HepG2 (cell line): ENCODE data around the gene RREB1. TPM values are rescaled to one million over a fixed set of nuclear protein-coding genes. Genes with fewer than 3 reads are reported as not detected.

Source experiments
- ARNTL ChIP-seq: sonication (generic); formaldehyde crosslinking; IDR thresholded peaks from 2 replicates; pipeline ENCODE4 v1.4.0; 2020; ENCODE audit warnings: mild to moderate bottlenecking, missing genetic modification reagents
- CBX1 ChIP-seq: IDR thresholded peaks from one replicate; pipeline ENCODE4 v1.6.1; 2016; ENCODE audit warnings: antibody characterized with exemption, low read depth
- CCDC6 ChIP-seq: sonication (generic); formaldehyde crosslinking; IDR thresholded peaks from 2 replicates; pipeline ENCODE4 v1.8.1; 2022; ENCODE audit warnings: mild to moderate bottlenecking, missing genetic modification reagents, moderate library complexity
- EP300 ChIP-seq, 3 experiments: sonication (generic) in 1 of 3; formaldehyde crosslinking in 1 of 3; IDR thresholded peaks; 2 replicates each; pipeline versions ENCODE4 v1.5.1 to v1.6.1; 2011 to 2020; ENCODE audit warnings: low read depth in 2 of 3, low read length in 2 of 3, borderline replicate concordance in 1 of 3, improper control_type of control experiment in 1 of 3, mild to moderate bottlenecking in 1 of 3, missing genetic modification reagents in 1 of 3, moderate library complexity in 1 of 3
- KAT8 ChIP-seq: IDR thresholded peaks from 2 replicates; pipeline ENCODE4 v1.6.1; 2016; ENCODE audit warnings: missing genetic modification reagents, missing compliant biosample characterization
- NR3C1 ChIP-seq: sonication (generic); formaldehyde crosslinking; IDR thresholded peaks from 2 replicates; pipeline ENCODE4 v1.4.0; 2020; ENCODE audit warnings: missing genetic modification reagents
- SMYD3 ChIP-seq: sonication (generic); formaldehyde crosslinking; IDR thresholded peaks from 2 replicates; pipeline ENCODE4 v1.8.1; 2023; ENCODE audit warnings: mild to moderate bottlenecking, missing genetic modification reagents
- SOX6 ChIP-seq, 2 experiments: fragments of 450-650 bp in 1 of 2; sonication (generic) in 1 of 2; formaldehyde crosslinking in 1 of 2; IDR thresholded peaks; 2 replicates each; pipeline versions ENCODE4 v1.4.0 to v1.6.1; 2017 to 2020; ENCODE audit warnings: antibody characterized with exemption in 1 of 2, mild to moderate bottlenecking in 1 of 2, missing genetic modification reagents in 1 of 2
- SRF ChIP-seq: IDR thresholded peaks from 2 replicates; pipeline ENCODE4 v1.6.1; 2011; ENCODE audit warnings: mild to moderate bottlenecking, low read depth, low read length, moderate library complexity
- YY1 ChIP-seq: IDR thresholded peaks from 2 replicates; pipeline ENCODE4 v1.6.1; 2011; ENCODE audit warnings: low read length, low read depth, moderate library complexity, mild to moderate bottlenecking; ENCODE audit not compliant: insufficient read depth, insufficient replicate concordance
- ZFP1 ChIP-seq: IDR thresholded peaks from 2 replicates; pipeline ENCODE4 v1.6.1; 2016
- ZNF589 ChIP-seq: sonication (generic); formaldehyde crosslinking; conservative IDR thresholded peaks from 2 replicates; pipeline ENCODE4 v1.8.0; 2022; ENCODE audit warnings: mild to moderate bottlenecking, moderate library complexity, missing genetic modification reagents
- ZNF616 ChIP-seq: sonication (generic); formaldehyde crosslinking; IDR thresholded peaks from 2 replicates; pipeline ENCODE4 v1.5.0; 2020; ENCODE audit warnings: low read depth, mild to moderate bottlenecking, missing genetic modification reagents
- ZNF772 ChIP-seq: sonication (generic); formaldehyde crosslinking; IDR thresholded peaks from 2 replicates; pipeline ENCODE4 v1.5.0; 2020; ENCODE audit warnings: mild to moderate bottlenecking, missing genetic modification reagents
- ZNF816 ChIP-seq: sonication (generic); formaldehyde crosslinking; IDR thresholded peaks from 2 replicates; pipeline ENCODE4 v1.8.0; 2022; ENCODE audit warnings: missing genetic modification reagents, mild to moderate bottlenecking, borderline replicate concordance
- ZSCAN9 ChIP-seq: IDR thresholded peaks from 2 replicates; pipeline ENCODE4 v1.6.1; 2016; ENCODE audit warnings: borderline replicate concordance
- polyA plus RNA-seq, 8 experiments: library from polyadenylated mRNA; depleted of rRNA in 3 of 8; stranded (reverse) in 7 of 8; unstranded in 1 of 8; fragments of >200 nt; fragmentation: Illumina TruSeq in 4 of 8; extraction: Trizol in 4 of 8; gene quantifications; 2 replicates each; pipeline versions ENCODE4 v1.2.1 to v1.2.3, GENCODE V29; 2011 to 2016; ENCODE audit warnings: low read depth in 4 of 8, missing spikeins in 1 of 8, mixed read lengths in 1 of 8; ENCODE audit not compliant: insufficient read depth in 1 of 8
- total RNA-seq, 5 experiments: library from RNA; depleted of rRNA; stranded (reverse); fragments of >200 nt; fragmentation: Illumina TruSeq; extraction: Trizol; gene quantifications; 2 replicates each; pipeline ENCODE4 v1.2.3, GENCODE V29; 2016; ENCODE audit warnings: low read depth in 1 of 5
- TF ChIP-seq, protein P1 (sequence below): IDR thresholded peaks from 2 replicates; pipeline ENCODE4 v1.4.0; 2020; ENCODE audit warnings: mild to moderate bottlenecking, missing genetic modification reagents
- TF ChIP-seq, protein P2 (sequence below): sonication (generic); formaldehyde crosslinking; IDR thresholded peaks from 2 replicates; pipeline ENCODE4 v1.9.0; 2021; ENCODE audit warnings: missing genetic modification reagents, borderline replicate concordance
- TF ChIP-seq, protein P3 (sequence below): sonication (generic); formaldehyde crosslinking; IDR thresholded peaks from 2 replicates; pipeline ENCODE4 v1.5.0; 2020; ENCODE audit warnings: mild to moderate bottlenecking, missing genetic modification reagents, moderate library complexity
- TF ChIP-seq, protein P4 (sequence below): sonication (generic); formaldehyde crosslinking; IDR thresholded peaks from 2 replicates; pipeline ENCODE4 v1.4.0; 2020; ENCODE audit warnings: missing genetic modification reagents

Gene RREB1
- total and polyA plus RNA-seq, 2 of the 13 experiments (the other 11 are each of a cell fraction or from before 2014, with no cell fraction given), result 6.1 to 23.2 TPM

DNA sequence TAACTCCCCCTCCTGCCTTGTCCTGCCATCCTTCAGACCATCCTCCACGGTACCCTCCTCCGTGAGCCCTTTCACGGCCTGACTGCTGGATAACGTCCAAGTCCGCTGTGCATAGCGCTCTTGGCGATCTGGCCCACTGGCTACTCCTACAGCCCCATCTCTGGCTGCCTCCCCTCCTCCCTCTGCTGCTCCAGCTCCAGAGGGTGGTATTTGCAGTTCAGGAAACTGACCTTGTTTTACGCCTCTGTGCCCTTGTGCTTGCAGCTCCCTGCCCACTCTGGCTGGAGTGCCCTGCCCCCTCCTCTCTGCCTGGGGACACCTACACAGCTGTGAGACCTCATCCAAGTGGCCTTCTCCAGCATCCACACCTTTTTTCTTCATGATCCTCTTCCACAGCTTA is 6.5 kb upstream of the RREB1 start (continued):
- TF ChIP-seq SOX6 (IDR thresholded peaks at IDR 0.05) (no peak), SOX6 (CRISPR knock-in tag; IDR thresholded peaks at IDR 0.05) (peak; percentile 49), ZNF772 (peak; percentile 71; the same call in 1 of the 2 replicates), ZNF816 (no peak), ZFP1 (CRISPR knock-in tag) (no peak), ZNF616 (CRISPR knock-in tag) (no peak), ZSCAN9 (no peak), YY1 (peak; percentile 11), ZNF589 (no peak), ARNTL (0 out of 2 replicates have a peak, but pooled peaks have one; percentile 37), KAT8 (CRISPR knock-in tag) (peak; percentile 26; the same call in 1 of the 2 replicates), CCDC6 (CRISPR knock-in tag) (no peak), CBX1 (peak; percentile 37), NR3C1 (CRISPR knock-in tag) (no peak), SRF (no peak), SMYD3 (CRISPR knock-in tag) (no peak), EP300 (IDR thresholded peaks at IDR 0.05; ENCODE audit: low read depth in 2 of 2, low read length in 2 of 2) (peak in 1 of 2 experiments; percentile 19; a peak in 1 of 4 replicates), EP300 (CRISPR knock-in tag; IDR thresholded peaks at IDR 0.05; ENCODE audit: borderline replicate concordance) (no peak)
- TF ChIP-seq, protein P1, sequence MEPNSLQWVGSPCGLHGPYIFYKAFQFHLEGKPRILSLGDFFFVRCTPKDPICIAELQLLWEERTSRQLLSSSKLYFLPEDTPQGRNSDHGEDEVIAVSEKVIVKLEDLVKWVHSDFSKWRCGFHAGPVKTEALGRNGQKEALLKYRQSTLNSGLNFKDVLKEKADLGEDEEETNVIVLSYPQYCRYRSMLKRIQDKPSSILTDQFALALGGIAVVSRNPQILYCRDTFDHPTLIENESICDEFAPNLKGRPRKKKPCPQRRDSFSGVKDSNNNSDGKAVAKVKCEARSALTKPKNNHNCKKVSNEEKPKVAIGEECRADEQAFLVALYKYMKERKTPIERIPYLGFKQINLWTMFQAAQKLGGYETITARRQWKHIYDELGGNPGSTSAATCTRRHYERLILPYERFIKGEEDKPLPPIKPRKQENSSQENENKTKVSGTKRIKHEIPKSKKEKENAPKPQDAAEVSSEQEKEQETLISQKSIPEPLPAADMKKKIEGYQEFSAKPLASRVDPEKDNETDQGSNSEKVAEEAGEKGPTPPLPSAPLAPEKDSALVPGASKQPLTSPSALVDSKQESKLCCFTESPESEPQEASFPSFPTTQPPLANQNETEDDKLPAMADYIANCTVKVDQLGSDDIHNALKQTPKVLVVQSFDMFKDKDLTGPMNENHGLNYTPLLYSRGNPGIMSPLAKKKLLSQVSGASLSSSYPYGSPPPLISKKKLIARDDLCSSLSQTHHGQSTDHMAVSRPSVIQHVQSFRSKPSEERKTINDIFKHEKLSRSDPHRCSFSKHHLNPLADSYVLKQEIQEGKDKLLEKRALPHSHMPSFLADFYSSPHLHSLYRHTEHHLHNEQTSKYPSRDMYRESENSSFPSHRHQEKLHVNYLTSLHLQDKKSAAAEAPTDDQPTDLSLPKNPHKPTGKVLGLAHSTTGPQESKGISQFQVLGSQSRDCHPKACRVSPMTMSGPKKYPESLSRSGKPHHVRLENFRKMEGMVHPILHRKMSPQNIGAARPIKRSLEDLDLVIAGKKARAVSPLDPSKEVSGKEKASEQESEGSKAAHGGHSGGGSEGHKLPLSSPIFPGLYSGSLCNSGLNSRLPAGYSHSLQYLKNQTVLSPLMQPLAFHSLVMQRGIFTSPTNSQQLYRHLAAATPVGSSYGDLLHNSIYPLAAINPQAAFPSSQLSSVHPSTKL, result peak; percentile 66
- TF ChIP-seq, protein P2, sequence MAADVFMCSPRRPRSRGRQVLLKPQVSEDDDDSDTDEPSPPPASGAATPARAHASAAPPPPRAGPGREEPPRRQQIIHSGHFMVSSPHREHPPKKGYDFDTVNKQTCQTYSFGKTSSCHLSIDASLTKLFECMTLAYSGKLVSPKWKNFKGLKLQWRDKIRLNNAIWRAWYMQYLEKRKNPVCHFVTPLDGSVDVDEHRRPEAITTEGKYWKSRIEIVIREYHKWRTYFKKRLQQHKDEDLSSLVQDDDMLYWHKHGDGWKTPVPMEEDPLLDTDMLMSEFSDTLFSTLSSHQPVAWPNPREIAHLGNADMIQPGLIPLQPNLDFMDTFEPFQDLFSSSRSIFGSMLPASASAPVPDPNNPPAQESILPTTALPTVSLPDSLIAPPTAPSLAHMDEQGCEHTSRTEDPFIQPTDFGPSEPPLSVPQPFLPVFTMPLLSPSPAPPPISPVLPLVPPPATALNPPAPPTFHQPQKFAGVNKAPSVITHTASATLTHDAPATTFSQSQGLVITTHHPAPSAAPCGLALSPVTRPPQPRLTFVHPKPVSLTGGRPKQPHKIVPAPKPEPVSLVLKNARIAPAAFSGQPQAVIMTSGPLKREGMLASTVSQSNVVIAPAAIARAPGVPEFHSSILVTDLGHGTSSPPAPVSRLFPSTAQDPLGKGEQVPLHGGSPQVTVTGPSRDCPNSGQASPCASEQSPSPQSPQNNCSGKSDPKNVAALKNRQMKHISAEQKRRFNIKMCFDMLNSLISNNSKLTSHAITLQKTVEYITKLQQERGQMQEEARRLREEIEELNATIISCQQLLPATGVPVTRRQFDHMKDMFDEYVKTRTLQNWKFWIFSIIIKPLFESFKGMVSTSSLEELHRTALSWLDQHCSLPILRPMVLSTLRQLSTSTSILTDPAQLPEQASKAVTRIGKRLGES (CRISPR knock-in tag), result no peak
- TF ChIP-seq, protein P3, sequence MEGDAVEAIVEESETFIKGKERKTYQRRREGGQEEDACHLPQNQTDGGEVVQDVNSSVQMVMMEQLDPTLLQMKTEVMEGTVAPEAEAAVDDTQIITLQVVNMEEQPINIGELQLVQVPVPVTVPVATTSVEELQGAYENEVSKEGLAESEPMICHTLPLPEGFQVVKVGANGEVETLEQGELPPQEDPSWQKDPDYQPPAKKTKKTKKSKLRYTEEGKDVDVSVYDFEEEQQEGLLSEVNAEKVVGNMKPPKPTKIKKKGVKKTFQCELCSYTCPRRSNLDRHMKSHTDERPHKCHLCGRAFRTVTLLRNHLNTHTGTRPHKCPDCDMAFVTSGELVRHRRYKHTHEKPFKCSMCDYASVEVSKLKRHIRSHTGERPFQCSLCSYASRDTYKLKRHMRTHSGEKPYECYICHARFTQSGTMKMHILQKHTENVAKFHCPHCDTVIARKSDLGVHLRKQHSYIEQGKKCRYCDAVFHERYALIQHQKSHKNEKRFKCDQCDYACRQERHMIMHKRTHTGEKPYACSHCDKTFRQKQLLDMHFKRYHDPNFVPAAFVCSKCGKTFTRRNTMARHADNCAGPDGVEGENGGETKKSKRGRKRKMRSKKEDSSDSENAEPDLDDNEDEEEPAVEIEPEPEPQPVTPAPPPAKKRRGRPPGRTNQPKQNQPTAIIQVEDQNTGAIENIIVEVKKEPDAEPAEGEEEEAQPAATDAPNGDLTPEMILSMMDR, result peak; percentile 44
- TF ChIP-seq, protein P4, sequence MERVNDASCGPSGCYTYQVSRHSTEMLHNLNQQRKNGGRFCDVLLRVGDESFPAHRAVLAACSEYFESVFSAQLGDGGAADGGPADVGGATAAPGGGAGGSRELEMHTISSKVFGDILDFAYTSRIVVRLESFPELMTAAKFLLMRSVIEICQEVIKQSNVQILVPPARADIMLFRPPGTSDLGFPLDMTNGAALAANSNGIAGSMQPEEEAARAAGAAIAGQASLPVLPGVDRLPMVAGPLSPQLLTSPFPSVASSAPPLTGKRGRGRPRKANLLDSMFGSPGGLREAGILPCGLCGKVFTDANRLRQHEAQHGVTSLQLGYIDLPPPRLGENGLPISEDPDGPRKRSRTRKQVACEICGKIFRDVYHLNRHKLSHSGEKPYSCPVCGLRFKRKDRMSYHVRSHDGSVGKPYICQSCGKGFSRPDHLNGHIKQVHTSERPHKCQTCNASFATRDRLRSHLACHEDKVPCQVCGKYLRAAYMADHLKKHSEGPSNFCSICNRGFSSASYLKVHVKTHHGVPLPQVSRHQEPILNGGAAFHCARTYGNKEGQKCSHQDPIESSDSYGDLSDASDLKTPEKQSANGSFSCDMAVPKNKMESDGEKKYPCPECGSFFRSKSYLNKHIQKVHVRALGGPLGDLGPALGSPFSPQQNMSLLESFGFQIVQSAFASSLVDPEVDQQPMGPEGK, result peak; percentile 63
